ENCODE results near the gene BRIP1.
"Not testable (repeated sequence)": the region's sequence is repeated elsewhere in the genome, so short reads cannot be mapped to it uniquely, and the experiment has no call there.

The BRIP1 gene

DNA sequence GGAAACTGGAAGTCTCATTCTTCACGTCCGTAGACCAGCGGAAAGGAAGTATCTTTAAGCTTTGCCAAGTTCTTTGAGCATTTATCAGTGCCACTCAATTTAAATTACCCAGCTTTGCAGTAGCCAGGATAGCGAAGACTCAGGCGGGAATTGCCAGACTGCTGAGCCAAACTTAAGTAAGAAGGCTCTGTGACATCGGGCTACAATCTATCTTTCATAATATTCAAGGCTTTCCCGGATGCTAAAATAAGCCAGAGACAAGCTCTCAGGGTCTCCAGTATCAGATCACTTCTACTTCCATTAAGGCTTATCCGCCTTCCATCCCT, 436 bp upstream of the BRIP1 start:
- no peak for DNase-seq (ENCODE audit: low read depth)

DNA sequence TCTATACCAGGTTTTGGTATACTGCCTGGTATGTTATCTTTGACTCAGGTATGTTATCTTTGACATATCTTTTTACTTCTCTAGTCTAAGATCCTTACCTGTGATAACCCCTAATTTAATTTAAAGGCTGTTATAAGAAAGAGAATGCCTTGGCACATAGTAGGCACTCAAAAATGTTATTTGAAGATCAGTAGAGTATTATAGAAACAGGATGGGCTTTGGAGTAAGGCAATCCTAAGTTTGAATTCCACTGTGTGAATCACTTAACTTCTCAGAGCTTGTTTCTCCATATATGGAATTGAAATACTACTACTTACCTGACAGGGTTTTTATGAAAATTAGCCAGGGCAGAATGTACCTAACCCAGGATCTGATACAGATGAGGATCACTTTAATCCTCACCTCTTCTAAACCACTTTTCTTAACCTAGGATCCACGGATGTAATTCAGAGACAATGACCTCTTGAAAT, 1.2 kb downstream of the BRIP1 start:
- no peak for DNase-seq (ENCODE audit: low read depth)

DNA sequence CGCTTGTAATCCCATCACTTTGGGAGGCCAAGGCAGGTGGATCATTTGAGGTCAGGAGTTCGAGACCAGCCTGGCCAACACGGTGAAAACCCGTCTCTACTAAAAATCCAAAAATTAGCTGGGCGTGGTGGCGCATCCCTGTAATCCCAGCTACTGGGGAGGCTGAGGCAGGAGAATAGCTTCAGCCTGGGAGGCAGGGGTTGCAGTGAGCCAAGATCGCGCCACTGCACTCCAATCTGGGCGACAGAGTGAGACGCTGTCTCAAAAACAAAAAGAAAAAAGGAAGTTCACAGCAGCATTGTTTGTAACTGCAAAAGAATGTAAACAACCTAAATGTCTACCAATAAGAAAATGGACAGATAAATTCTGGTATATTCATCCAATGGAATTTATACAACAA, 2.9 kb downstream of the BRIP1 start:
- DNase-seq (ENCODE audit: low read depth) = not testable (repeated sequence)

DNA sequence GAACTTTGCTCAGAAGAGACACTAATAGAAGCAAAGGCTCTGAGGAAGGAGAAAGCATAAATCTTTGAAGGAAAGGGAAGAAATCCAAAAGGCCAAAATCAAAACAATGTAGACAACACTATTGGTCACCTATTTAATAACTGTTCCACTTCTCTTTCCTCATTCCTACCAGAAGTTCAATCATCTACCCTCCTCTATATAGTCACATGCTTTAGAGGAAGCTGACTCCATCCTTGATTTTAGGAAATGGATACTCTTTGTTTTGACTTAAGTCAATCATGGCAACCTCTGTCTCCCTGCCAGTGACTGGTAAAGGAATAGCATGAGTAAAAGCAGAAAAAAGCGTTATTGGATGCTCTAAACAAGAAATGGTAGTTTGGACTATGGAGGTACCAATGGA, 7.3 kb downstream of the BRIP1 start:
- DNase-seq (ENCODE audit: low read depth) = no peak

DNA sequence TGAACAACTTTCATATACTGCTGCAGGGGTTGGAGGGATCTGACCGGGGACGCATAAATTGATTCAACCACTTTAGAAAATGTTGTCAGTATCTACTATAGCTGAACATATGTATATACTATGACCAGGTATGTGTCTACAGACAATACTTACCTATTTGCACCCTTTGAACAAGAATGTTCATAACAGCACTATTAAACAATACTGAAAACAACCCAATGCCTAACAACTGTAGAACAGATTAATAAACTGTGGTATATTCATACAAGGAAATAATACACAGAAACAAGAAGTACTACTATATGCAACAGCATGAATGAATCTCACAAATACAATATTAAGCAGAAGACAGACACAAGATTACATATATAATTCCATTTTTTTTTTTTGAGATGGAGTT, 10.5 kb downstream of the BRIP1 start:
- no peak for DNase-seq (ENCODE audit: low read depth)

DNA sequence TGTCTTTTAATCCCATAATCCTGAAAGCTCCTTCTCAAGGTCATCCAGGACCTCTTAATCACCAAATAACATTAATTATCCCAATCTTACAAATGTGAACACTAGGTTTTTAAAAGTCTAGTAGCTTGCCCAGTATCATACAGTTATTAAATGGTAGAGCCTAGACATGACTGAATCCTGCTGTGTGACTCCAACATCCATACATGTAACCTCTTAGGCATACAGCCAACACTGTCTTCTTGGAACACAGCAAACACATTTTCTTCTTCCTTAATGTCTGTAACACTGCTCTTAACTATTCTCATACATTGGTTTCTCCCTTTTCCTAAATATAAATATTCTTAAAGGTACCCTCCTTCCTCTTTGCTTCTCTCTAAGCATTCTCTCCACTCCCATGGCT, 13.7 kb downstream of the BRIP1 start:
- DNase-seq (ENCODE audit: low read depth) = no peak

DNA sequence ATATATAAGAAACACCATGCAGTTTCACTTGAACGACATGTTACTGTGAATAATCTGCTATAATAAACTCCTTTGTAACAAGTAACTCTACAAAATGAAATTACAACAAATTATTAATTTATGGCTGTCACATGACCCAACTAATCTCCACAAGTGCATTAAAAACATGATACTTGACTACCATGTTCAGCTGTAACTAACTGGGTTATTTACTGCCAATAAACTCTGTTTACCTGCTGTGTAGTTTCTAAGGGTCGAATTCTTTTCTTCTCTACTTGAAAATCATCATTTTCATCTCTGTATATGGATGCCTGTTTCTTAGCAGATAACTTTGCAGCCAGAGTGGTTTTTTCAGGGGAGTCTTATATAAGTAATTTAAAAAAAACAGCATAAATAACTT, 14.4 kb downstream of the BRIP1 start:
- no peak for DNase-seq (ENCODE audit: low read depth)

DNA sequence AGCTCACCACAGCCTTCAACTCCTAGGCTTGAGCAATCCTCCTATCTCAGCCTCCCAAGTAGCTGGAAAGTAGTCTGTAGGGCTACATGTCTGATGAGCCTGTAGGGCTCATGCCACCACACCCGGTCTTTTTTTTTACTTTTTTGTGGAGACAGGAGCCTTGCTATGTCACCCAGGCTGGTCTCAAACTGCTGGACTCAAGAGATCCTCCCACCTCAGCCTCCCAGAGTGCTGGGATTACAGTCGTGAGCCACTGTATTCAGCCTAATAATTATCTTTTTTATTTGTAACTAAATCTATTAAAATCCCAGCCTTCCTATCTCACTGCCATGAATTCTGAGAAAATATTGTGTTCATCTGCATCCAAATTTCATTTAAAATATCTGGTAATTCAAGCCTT, 15.1 kb downstream of the BRIP1 start:
- DNase-seq (ENCODE audit: low read depth) = no peak

DNA sequence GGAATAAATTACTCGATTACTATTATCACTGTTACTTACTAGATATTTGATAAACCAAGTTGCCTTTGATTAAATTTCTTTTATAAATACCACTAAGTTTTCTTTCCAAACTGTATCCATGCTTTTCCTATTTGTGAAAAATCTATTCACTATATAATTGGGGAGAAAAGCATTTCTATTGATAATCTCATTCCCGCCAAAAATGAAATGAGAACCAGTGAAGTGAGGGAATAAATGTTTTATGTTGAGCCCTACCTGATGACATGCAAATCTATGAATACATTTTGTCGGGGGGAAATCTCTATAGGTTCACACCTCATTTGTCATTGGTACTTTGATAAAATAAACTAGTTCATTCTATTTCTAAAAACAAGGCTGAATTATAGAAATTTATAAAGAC, 15.7 kb downstream of the BRIP1 start:
- no peak for DNase-seq (ENCODE audit: low read depth)

DNA sequence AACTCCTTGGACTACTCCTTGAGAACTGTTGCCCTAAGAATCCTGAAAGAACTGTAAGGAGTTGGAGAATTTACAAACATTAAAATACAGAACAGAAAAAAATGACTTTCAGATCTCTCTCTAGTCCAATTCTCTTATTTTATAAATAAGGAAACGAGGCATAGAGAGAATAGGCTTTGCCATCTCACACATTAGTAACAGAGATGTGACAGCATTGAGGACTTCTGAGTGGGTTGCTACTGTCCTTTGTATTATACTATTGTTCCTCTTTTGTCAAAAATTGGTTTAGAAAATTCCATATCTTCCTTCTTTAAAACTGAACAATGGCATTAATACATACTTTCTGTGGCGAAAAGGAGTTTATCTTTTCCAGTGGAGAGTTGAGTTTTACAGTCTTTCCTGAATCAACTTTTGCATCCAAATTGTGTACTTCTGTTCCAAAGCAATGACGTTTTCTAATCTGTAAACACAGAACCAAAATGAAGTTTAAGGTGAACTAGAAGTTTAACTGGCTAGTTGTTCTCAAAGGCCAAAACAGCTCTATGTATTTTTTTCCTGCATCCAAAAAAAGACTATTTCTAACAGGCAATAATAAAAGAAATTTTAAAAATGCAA, 16.5 kb downstream of the BRIP1 start:
- no peak for DNase-seq (ENCODE audit: low read depth)

DNA sequence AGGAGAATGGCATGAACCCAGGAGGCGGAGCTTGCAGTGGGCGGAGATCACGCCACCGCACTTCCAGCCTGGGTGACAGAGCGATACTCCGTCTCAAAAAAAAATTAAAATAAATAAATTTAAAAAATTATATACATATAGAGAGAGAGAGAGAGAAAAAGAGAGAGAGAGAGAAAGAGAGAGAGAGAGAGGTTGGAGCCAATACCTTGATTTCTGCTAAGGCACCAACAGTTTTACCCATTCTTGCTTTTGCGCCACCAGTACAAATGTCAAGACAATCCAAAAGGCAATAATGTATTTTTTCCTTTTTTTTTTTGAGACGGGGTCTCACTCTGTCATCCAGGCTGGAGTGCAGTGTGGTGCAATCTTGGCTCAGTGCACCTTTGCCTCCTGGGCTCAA, 17.2 kb downstream of the BRIP1 start:
- DNase-seq (ENCODE audit: low read depth) = no peak

DNA sequence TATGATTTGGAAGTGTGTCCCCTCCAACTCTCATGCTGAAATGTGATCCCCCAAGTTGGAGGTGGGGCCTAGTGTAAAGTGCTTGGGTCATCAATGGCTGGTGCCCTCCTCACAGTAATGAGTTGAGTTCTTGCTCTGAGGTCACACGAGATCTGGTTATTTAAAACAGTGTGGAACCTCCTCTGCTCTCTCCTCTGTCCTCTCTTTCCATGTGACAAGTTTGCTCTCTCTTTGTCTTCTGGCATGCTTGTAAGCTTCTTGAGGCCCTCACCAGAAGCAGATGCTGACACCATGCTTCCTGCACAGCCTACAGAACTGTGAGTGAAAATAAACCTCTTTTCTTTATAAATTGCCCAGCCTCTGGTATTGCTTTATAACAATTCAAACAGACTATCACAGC, 19.9 kb downstream of the BRIP1 start:
- DNase-seq (ENCODE audit: low read depth) = no peak

DNA sequence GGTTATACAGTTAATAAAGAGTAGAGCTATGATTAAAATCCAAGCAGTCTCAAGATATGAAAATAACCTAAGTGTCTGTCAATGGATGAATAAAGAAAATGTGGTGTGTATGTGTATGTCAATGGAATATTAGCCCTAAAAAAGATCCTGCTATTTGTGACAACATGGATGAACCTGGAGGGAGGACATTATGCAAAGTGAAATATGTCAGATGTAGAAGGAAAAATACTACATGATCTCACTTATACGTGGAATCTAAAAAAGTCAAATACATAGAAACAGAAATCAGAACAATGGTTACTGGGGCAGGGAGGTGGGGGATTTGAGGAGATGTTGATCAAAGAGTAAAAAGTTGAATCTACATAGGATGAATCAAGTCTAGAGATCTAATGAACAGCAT, 20.4 kb downstream of the BRIP1 start:
- DNase-seq (ENCODE audit: low read depth) = no peak

DNA sequence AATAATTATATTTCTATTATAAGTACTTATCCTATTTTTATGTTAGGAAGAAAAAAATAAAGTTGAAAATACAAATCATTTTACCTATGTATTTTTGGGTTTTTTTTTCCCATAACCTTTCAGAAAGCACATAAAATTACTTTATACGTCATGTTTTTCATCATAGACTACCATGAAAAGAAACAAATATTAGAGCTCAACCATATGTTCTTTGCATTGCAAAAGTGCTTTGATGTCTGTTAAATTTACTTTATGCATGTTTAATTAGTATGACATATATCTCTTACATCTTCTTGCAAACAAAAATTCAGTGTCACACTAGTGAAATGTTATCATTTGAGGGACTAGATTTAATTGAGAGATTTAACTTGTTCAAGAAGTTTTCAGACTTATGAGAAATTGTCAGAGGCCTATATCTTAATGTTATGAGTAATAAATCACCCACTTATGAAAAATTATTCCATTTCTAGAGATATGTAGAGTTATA, 24.0 kb downstream of the BRIP1 start:
- DNase-seq (ENCODE audit: low read depth) = no peak

DNA sequence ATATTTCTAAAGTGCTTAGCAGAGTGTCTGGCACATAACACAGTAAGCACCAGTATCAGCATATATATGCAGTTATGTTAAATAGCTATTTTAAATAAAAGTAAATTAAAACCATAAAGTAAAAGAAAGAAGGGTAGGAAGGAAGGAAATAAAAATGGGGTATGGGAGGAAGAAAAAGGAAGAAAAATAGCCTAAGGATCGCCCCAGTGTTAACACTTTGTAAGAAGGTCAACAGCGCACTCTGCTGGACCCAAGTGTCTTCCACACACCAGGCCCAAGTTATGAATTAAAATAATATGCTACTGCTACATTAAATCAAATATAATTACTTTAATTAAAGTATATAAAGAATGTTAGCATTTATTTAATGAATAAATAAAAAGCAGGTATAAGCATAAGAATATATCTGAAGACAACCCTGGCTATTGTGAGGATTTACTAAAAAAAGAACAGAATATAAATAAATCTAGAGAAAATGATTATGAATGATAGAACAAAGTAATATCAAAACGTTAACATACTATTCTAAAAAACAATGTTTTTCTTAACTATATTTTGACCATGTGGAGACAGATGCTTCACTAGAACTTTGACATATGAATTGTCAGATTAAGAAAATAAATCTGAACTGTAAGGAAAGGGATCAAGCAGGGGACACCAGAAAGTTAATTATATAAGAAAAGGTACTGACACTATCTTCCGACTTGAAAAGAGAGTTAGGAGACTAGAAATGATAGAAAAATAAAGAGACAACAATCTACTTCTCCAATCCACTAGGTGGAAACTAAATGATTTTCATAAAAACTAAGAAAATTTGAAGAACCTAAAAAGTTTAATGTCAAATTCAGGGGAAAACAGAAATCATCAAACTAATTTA, 25.9 kb downstream of the BRIP1 start:
- DNase-seq (ENCODE audit: low read depth) = peak; percentile 12

DNA sequence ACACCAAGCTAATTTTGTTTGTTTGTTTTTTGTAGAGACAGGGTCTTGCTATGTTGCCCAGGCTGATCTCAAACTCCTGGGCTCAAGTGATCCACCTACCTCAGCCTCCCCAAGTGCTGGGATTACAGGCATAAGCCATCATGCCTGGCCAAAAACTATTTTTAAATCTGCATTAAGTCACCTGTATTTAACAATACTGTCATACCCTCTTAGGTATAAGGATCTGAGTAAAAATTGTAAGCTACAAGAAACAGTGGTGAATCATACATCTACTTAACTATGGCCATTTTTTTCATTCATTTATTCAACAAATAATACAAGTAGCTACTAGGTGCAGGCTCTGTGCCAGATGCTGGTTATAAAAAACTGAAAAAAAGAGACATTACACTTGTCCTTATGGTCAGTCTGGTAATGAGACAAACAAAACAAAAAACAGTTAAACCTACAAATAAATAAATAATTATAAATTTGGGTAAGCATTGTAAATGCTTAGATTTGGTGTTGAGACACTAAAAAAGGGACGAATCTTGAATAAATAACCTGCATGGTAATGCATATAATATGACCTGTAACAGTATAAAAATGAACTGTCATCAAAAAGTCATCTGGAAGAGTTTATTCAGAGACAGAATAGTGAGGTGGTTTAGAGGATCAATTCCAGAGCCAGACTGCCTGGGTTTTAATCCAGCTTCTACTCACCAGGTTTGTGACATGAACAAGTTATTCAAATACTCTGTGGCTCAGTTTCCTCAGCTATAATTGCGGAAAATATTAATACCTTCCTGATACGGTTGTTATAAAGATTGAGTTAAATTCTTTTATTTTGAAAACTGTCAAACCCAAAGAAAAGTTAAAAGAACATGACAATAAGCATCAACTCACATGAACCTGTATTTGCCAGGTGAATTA, 26.8 kb downstream of the BRIP1 start:
- no peak for DNase-seq (ENCODE audit: low read depth)

DNA sequence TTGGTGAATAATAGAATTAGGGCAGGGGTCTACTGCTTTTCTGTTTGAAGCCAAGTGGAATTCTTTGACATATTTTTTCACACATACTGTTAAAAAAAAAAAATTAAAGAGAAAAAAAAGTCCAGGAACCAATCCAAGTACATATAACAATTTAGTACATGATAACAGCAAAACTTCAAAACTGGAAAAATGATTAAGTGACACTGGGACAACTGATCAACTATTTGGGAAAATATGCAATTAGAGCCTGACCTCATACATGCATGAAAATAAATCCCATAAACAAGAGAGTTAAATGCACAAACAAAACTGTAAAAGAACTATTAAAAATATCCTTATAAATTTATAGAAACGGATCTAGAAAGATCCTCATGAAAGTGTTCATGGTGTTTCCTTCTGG, 27.7 kb downstream of the BRIP1 start:
- DNase-seq (ENCODE audit: low read depth) = no peak

DNA sequence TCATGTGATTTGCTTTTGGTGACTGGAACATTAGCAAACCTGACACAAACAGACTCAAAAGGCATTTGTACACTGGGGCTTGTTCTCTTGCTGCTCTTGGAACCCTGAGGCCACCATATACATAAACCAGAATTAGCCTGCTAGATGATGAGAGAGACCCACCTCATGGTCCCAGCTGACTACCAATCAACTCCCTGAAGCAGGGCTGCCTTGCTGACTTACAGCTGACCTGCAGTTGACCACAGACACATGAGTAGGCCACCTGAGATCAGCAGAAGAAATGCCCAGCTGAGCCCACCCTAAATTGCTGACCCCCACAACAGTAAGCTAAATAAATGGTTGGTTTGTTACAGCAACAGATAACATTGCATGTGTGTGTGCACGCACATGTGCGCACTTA, 28.7 kb downstream of the BRIP1 start:
- DNase-seq (ENCODE audit: low read depth) = no peak

DNA sequence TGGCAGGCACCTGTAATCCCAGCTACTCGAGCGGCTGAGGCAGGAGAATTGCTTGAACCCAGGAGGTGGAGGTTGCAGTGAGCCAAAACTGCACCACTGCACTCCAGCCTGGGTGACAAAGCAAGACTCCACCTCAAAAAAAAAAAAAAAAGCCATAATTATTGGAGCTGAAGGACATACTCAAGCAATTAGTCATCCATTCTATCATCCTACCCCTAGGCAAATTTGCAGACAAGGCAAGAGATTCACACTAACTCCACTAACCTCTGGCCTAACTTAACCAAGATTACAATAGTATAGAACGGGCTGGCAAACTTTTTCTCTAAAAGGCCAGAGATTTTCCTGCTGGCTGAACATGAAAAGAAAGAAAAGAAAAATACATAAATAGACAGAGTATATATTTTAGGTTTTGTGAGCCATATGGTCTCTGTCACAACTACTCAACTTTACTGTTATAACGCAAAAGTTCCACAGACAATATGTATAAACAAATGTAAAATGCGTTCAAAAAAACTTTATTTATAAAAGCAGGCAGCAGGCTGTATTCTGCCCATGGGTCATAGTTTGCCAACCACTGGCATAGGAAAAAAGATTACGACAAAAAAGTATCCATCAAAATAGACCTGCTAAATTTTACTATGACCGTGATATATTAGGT, 29.7 kb downstream of the BRIP1 start:
- DNase-seq (ENCODE audit: low read depth) = no peak

DNA sequence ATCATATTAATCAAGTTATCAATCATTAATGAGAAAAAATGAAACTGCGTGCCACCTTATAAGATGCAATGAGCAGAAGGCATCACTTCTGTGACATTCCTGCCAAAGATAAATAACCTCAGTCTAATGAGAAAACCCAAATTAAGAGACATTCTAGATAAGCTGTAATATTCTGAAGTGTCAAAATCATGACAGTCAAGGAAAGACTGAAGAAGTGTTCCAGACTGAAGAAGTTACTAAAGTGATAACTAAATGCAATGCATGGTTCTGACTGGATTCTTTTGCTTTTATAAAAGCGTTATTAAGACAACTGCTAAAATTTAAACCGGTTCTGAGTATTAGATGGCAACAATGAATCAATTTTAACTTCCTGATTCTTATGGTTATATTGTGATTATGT, 30.9 kb downstream of the BRIP1 start:
- no peak for DNase-seq (ENCODE audit: low read depth)

DNA sequence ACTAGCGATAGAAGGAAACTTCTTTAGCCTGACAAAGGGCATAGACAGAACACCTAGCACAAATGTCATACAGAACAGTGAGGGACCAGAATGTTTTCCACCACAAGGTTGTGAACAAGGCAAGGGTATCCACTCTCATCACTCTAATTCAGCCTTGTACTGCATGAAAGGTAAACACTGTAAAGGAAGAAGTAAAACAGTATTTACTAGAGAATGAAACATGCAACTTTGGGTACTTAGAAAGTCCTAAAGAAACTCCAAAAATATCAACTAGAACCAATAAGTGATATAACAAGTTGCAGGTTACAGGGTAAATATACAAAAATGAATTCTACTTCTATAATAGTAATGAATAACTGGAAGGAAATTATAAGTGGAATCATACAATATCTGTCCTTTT, 32.2 kb downstream of the BRIP1 start:
- DNase-seq (ENCODE audit: low read depth) = no peak

DNA sequence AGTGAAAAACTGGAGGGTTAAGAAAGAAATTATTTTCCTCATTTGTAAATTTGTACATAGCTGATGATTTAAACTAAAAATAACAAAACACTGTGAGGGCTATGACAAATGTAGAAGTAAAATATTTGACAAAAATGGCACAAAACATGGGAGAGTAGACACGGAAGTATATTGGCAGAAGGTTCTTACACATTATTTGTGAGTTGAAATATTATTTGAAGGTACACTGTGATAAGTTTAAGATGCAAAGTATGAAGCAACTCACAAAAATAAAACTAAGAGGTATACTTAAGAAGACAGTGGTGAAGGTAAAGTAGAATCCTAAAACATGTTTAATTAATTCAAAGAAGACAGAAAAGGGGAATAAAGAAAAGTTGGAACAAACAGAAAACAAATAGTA, 34.6 kb downstream of the BRIP1 start:
- DNase-seq (ENCODE audit: low read depth) = no peak

Measured in T-helper 22 cell (primary cell).